Measurements from ENCODE around the gene KRT79. TPM values are rescaled to one million over a fixed set of nuclear protein-coding genes. Genes with fewer than 3 reads are reported as not detected.

KRT79 gene
- total RNA-seq, 4 donors from 2014 or later: not detected

- no peak for TF ChIP-seq POLR2AphosphoS5 (IDR thresholded peaks at IDR 0.05)
- no peak for TF ChIP-seq EP300 (IDR thresholded peaks at IDR 0.05)
- TF ChIP-seq, protein P1, sequence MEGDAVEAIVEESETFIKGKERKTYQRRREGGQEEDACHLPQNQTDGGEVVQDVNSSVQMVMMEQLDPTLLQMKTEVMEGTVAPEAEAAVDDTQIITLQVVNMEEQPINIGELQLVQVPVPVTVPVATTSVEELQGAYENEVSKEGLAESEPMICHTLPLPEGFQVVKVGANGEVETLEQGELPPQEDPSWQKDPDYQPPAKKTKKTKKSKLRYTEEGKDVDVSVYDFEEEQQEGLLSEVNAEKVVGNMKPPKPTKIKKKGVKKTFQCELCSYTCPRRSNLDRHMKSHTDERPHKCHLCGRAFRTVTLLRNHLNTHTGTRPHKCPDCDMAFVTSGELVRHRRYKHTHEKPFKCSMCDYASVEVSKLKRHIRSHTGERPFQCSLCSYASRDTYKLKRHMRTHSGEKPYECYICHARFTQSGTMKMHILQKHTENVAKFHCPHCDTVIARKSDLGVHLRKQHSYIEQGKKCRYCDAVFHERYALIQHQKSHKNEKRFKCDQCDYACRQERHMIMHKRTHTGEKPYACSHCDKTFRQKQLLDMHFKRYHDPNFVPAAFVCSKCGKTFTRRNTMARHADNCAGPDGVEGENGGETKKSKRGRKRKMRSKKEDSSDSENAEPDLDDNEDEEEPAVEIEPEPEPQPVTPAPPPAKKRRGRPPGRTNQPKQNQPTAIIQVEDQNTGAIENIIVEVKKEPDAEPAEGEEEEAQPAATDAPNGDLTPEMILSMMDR (IDR thresholded peaks at IDR 0.05): no peak
- no peak for TF ChIP-seq POLR2A (IDR thresholded peaks at IDR 0.05)
- peaks cover 65% of the 10 kb centered on the region for H3K27me3 ChIP-seq
- ATAC-seq: no peak
- H3K4me3 ChIP-seq: no peak overlapping the region
- H3K36me3 ChIP-seq: no peaks in the 10 kb centered on the region
- H3K4me1 ChIP-seq: peaks cover 0 to 10% (median 0%) of the 10 kb centered on the region in 3 donors
- no peak overlapping the region for H3K27ac ChIP-seq
- no peaks in the 10 kb centered on the region for H3K9me3 ChIP-seq
- 85 to 100% methylated on average over 1 to 4 of the region's 11 CpGs for WGBS, 2 donors (ENCODE audit: low coverage in 1 of 2)
Observed at GRCh38 chr12:52788876-52789636, 45.1 kb downstream of the KRT79 start.

DNA sequence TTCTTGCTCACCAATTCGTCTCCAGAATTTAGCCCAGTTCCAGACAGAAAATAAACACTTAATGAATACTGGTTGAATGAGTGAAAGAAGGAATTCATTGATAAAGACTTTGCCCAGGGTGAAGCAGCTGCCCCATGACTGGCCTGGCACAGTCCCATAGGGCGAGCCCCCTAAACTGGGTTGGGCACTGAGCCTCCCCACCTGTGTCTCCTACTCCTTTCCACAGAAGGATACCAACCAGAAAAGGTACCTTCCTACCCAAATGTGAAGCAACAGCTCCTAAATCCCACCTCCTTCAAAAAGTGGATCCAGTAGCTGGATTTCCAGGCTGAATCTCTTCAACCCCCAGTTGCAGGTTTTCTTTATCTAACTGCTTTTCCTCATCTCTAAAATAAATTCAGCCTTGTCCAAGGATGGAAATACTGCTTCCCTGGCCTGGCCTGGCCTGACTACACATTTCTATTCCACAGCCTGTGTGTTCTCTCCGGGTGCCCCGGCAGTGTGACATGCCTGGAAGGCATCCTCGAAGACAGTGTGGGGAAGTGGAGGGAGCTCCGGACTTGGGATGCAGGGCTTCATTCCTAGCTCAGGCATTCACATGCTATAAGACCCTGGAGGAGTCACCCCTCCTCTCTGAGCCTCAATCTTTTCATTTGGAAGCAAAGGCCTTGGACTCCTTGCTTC is 45.8 kb downstream of the KRT79 start:
- no peaks in the 10 kb centered on the region for H3K9me3 ChIP-seq
- H3K27me3 ChIP-seq: peaks cover 70% of the 10 kb centered on the region
- no peak overlapping the region for H3K4me3 ChIP-seq
- H3K36me3 ChIP-seq: no peaks in the 10 kb centered on the region
- 81 to 100% methylated on average over 1 to 4 of the region's 6 CpGs for WGBS, 2 donors (ENCODE audit: low coverage in 1 of 2)
- TF ChIP-seq, protein P1 (IDR thresholded peaks at IDR 0.05): no peak
- no peak for TF ChIP-seq EP300 (IDR thresholded peaks at IDR 0.05)
- TF ChIP-seq POLR2AphosphoS5 (IDR thresholded peaks at IDR 0.05): no peak
- no peak for TF ChIP-seq POLR2A (IDR thresholded peaks at IDR 0.05)
- no peak overlapping the region for H3K27ac ChIP-seq
- no peak for ATAC-seq
- H3K4me1 ChIP-seq: peaks cover 0 to 10% (median 0%) of the 10 kb centered on the region in 3 donors

DNA sequence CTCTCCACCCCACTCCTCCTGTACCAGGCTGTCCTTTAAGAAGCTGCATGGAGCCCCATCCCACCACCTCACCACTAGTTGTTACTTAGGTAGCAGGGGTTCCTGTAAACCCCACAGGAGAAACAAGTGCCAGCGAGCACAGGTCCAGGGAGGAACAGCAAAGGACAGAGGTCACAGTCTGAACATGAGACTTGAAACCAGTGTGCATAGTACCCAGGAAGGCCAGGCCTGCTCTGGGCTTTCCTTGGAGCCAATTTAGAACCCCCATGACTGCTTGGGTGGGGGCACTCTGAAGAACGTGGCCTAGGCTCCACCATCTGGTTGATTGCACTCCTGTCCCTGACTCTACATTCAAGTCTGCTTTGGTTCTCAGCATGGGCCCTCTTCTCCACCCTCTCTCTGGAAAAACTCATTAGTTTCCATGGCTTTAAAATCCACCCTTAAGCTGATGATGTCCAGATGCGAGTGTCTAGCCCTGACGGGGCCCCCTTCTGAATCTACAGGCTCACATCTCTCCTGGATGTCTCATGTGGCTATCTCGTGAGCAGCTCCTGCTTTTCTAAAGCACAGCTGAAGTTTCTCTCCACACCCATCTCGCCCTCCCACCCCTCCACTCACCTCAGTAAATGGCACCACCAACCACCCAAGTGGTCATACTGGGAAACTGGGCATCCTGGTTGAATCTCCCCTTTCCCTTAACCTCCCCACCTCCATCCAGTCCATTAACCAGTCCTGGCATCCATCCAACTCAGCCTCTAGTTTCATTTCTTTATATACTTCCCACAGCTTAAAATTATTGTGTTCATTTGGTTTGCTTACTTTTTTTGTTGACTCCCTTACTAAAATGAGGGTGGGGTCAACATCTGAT is 46.6 kb downstream of the KRT79 start:
- ATAC-seq: no peak
- peaks cover 0 to 10% (median 0%) of the 10 kb centered on the region in 3 donors for H3K4me1 ChIP-seq
- WGBS, 2 donors (ENCODE audit: low coverage in 1 of 2): 63 to 66% methylated on average over 5 of the region's 6 CpGs
- H3K27ac ChIP-seq: no peak overlapping the region
- no peaks in the 10 kb centered on the region for H3K36me3 ChIP-seq
- H3K27me3 ChIP-seq: peaks cover 64% of the 10 kb centered on the region
- TF ChIP-seq EP300 (IDR thresholded peaks at IDR 0.05) (no peak), POLR2A (IDR thresholded peaks at IDR 0.05) (no peak), POLR2AphosphoS5 (IDR thresholded peaks at IDR 0.05) (no peak)
- TF ChIP-seq, protein P1 (IDR thresholded peaks at IDR 0.05): no peak
- no peaks in the 10 kb centered on the region for H3K9me3 ChIP-seq
- no peak overlapping the region for H3K4me3 ChIP-seq

- ATAC-seq: no peak
- H3K27me3 ChIP-seq: peaks cover 51% of the 10 kb centered on the region
- no peaks in the 10 kb centered on the region for H3K9me3 ChIP-seq
- no peaks in the 10 kb centered on the region for H3K36me3 ChIP-seq
- H3K4me3 ChIP-seq: no peak overlapping the region
- TF ChIP-seq POLR2AphosphoS5 (IDR thresholded peaks at IDR 0.05) (no peak), EP300 (IDR thresholded peaks at IDR 0.05) (no peak), POLR2A (IDR thresholded peaks at IDR 0.05) (no peak)
- TF ChIP-seq, protein P1 (IDR thresholded peaks at IDR 0.05): no peak
- 57% methylated on average over 2 of the region's 3 CpGs; no CpG with 5 or more reads in 1 of the 2 donors for WGBS, 2 donors (ENCODE audit: low coverage in 1 of 2)
- no peak overlapping the region for H3K27ac ChIP-seq
- H3K4me1 ChIP-seq: peaks cover 0 to 4% (median 0%) of the 10 kb centered on the region in 3 donors
Observed at GRCh38 chr12:52784909-52785308, 49.2 kb downstream of the KRT79 start.

Measured in gastroesophageal sphincter (tissue), 4 donors.